Skin epidermis (tissue), 12 donors: Measurements from ENCODE around the gene CKAP2.
"Not testable (repeated sequence)": the region's sequence is repeated elsewhere in the genome, so short reads cannot be mapped to it uniquely, and the experiment has no call there.

Experiments
- H3K27ac ChIP-seq, 21 experiments: fragments of 200-600 bp; sonication (generic) in 11 of 21; one replicate each; pipeline ENCODE4 v1.5.0; 2020; ENCODE audit warnings: mild to moderate bottlenecking in 3 of 21, inconsistent platforms in 2 of 21, moderate library complexity in 2 of 21
- H3K4me3 ChIP-seq, 7 experiments: fragments of 200-600 bp; sonication (generic) in 2 of 7; one replicate each; pipeline ENCODE4 v1.5.0; 2020; ENCODE audit warnings: inconsistent platforms in 2 of 7, mild to moderate bottlenecking in 2 of 7, moderate library complexity in 1 of 7

Gene CKAP2

DNA sequence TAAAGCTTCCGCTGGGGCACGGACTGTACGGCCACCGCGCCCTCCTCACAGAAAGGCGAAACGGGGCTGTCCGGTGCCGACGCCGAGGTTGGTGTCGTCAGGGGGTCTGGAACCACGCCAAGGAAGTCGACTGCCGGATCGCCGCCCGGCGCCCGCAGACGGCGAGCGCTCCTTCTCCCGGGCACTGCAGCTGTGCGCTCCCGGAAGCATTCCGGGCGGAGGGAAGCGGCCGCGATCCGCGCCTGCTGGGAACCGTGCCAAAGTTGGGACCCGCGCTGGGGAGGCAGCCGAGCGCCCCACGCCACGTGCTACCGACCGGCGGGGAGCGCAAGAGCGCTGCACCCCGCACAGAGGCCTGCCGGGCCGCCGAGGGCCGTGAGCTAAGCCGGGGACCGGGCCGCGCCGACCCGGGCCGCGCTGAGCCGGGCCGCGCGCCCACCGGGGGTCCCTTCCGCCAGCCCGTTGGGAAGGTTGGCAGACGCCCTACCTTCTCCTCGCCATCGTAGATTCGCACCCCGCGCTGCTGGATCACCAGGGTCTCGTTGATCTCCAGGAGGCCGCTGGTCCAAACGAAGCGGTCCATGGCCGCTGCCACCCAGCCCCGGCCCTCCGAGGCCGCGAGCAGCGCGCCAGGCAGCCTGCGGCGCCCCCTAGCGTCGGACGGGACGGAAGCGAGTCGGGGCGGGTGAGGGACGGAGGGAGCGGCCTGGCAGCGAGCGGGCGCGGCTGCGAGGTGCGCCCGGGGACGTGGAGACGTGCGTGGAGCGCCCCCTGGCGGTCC, 5.1 kb upstream of the CKAP2 start, which contains the start of gene VPS36:
Gene VPS36 (minus strand): TSS at position 623 of the 781 bp plus-strand sequence. CDS start 40 bp downstream, at position 583.
- peak within 1 kb of the TSS; percentile 62 to 95 (median 84) for H3K4me3 ChIP-seq
- peak within 1 kb of the TSS; percentile 92 to 99 (median 98) for H3K27ac ChIP-seq

DNA sequence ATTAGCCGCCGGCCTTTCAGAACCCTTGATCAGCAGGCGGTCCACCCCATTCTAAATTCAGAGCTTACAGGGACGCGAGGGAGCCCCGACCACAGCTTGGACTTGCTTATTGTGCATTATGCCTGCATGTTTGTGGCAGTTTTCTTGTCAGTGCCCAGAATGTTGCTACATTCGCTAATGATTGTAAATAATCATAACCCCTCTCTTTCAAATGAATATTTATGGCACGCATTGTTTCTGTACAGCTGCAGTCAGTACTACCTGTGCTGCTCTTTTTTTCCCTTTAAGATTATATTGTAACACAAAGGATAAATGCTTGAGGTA, 4.5 kb upstream of the CKAP2 start:
- H3K27ac ChIP-seq: peak overlapping the region in 6 of 21 experiments; percentile 92 to 99 (median 98)

DNA sequence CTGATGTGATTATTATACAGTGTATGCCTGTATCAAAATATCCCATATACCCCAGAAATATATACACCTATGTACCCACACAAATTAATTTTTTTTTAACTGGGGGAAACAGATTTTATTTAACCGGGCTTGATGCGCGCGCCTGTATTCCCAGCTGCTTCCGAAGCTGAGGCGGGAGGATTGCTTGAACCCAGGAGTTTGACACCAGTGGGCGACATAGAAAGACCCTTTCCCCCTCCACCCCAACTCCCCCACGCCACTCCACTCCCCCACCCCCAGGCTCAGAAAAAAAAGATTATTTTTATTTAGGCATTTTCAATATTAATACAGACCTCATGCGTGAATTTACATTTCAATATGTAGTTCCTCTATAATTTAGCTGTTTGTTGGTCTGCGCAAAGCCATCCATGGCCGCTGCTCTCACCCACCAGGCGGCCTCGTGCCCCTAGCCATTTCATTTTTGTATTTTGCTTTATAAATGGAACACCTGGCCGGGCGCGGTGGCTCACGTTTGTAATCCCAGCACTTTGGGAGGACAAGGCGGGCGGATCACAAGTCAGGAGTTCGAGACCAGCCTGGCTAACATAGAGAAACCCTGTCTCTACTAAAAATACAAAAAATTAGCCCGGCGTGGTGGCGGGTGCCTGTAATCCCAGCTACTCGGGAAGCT, 4.0 kb upstream of the CKAP2 start:
- H3K27ac ChIP-seq: peak overlapping the region in 1 of 21 experiments; percentile 98

More for the DNA sequence above, 4.5 kb upstream of the CKAP2 start:
- H3K4me3 ChIP-seq: peak overlapping the region in 4 of 7 experiments; percentile 67 to 87 (median 84)

DNA sequence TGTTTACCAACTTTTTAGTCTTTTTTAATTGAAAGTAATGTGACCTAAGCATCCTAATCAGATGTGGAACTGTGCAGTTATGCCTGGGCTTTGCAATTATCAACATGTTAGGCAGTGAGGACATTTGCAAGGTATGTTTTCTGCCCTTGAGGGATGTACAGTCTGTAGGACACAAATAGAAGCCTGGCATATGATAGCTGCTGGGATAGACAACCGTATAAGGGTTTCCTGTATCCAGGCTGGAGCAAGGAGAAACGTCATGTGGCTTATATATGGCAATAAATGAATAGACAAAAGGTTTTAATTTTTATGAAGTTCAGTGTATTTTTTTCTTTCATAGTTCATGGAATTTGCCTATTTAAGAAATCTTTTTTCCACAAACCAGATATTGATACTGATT, 2.8 kb upstream of the CKAP2 start:
- Histone ChIP-seq H3K27ac (no peak overlapping the region), H3K4me3 (no peak overlapping the region)

More for the DNA sequence above, 4.0 kb upstream of the CKAP2 start:
- H3K4me3 ChIP-seq: peak overlapping the region in 1 of 7 experiments; percentile 87

DNA sequence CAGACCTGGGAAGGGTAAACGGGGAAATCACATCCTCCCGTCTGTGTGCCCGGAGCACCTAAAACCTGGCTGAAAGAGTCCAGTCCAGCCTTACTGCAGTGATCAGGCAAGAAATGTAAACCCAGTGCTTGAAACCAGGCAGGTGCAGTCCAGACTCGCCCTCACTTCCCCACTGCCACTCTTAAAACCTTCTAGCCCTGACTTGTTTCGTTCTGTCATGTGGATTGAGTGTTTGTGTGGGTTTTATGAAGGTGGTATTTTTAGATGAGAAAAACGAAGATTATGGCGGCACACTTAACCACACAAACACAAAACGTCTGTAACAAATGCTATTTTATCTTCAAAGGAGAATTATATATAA, 839 bp upstream of the CKAP2 start:
- H3K27ac ChIP-seq: peak overlapping the region in 19 of 21 experiments; percentile 49 to 92 (median 87)
- H3K4me3 ChIP-seq: peak overlapping the region; percentile 64 to 94 (median 86)

DNA sequence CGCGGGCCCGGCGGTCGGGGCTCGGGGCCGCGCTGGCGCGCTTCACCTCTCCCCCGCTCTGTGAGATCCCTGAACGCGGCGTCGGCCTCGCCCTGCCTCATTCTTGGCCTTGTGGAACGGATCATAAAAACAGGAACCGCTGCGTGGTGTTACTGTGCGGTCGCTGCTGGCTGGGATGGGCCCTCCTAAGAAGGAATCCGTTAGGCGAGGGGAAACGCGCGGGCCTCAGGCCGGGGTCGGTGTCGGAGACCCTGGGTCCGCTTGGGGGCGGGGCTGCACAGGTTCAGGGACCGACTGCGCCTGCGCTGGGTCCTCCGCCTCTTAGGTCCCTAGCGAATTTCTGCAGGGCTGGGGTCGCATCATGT, 381 bp downstream of the CKAP2 start:
- peak overlapping the region; percentile 57 to 92 (median 85) for H3K27ac ChIP-seq
- peak overlapping the region; percentile 64 to 94 (median 86) for H3K4me3 ChIP-seq

DNA sequence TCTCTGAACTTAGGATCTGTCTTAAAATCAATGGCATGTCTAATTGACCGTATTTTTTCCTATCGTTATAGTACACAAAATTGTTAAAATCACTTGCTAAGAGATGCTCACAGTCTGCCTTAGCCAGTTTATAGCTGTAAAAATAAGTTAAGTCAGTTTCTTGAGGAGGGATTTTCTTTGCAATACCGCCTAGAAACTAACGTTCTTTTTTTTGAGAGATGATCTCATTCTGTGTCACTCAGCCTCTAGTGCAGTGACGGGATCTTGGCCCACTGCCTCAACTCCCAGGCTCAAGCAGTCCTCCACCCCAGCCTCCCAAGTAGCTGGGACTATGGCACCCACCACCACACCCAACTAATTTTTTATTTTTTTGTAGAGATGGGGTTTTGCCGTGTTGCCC, 4.4 kb downstream of the CKAP2 start:
- no peak overlapping the region for H3K27ac ChIP-seq
- no peak overlapping the region for H3K4me3 ChIP-seq

DNA sequence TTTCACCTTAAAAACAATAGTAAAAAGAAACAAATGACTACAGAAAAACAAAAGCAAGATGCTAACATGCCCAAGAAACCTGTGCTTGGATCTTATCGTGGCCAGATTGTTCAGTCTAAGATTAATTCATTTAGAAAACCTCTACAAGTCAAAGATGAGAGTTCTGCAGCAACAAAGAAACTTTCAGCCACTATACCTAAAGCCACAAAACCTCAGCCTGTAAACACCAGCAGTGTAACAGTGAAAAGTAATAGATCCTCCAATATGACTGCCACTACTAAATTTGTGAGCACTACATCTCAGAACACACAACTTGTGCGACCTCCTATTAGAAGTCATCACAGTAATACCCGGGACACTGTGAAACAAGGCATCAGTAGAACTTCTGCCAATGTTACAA, 6.0 kb downstream of the CKAP2 start:
- Histone ChIP-seq H3K27ac (no peak overlapping the region), H3K4me3 (no peak overlapping the region)

DNA sequence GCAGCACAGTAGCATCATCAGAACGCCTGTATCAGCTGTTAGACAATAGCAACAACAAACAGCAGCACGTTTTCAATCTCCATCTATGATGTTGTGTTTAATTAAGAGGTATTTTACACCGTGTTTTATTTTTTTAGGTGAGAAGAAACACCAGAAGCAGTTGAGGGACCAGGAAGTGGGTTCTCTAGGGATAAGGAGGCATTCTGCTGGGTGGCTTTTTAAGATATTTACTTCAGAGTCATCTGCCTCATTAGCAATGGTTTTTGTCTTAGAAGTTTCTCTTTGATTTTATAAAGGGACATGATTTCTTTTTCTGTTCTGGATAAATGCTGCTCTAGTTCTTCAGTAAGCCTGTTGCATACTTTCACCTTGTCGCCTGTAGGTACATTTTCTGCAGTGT, 8.2 kb downstream of the CKAP2 start:
- no peak overlapping the region for H3K4me3 ChIP-seq
- no peak overlapping the region for H3K27ac ChIP-seq

DNA sequence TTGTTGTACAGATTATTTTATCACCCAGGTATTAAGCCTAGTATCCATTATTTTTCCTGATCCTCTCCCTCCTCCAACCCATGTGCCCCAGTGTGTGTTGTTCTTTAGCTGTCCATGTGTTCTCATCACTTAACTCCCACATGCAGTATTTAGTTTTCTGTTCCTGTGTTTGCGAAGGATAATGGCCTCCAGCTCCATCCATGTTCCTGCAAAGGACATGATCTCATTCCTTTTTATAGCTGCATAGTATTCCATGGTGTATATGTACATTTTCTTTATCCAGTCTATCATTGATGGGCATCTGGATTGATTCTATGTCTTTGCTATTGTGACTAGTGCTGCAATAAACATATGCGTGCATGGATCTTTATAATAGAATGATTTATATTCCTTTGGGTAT, 13.2 kb downstream of the CKAP2 start:
- H3K4me3 ChIP-seq, H3K27ac ChIP-seq: not testable (repeated sequence)

DNA sequence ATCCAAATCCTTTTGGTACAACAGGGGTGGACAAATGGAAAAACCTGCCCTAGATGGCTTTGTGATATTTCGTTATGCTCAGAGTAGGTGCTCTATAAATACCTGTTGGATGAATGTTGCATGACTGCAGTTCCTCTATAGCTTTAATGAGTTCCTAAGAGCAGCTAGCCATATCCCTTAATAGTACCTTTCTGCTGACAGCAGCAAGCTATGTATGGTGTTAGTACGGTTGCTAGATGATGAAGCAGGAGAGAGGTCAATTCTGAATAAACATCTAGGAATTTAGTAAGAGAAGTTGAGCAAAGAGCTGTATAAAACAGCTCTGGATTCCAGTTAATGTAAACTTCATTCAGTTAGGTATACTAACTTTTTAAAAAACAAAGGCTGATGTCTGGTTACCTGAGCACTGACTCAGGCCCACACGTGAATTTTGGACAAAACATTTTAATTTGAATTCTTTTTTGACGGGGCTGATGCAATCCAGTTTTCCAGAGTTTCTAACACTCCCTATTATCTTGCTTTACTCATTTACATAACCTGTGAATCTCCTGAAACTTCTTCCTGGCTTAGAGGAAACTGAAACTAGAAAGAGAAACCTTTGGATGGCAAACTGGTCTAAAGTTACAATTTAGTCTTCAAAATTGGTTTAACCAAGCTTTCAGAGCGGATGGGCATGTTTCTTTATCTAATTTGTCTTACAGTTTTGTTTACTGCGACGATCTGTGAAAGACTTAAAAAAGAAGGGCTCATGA, 25.6 kb downstream of the CKAP2 start:
- not testable (repeated sequence) for H3K27ac ChIP-seq, H3K4me3 ChIP-seq

DNA sequence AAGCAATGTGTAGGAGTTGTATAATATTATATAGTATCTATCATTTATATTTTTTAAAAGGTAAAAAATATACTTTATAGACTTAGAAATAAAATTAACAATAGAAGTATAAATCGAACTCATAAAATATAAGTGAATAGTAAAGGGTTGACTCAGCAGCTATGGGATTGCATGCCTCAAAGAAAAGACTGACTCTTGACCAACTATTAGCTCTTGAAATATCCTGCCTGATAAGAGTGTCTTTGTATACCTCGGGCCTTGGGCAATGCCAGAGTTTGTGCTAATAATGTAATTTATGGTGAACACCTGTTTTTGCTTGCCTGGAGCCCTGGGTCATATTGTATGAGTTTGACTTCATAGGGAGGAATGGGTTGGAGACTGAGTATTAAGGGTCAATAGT, 31.8 kb downstream of the CKAP2 start:
- H3K4me3 ChIP-seq, H3K27ac ChIP-seq: not testable (repeated sequence)

DNA sequence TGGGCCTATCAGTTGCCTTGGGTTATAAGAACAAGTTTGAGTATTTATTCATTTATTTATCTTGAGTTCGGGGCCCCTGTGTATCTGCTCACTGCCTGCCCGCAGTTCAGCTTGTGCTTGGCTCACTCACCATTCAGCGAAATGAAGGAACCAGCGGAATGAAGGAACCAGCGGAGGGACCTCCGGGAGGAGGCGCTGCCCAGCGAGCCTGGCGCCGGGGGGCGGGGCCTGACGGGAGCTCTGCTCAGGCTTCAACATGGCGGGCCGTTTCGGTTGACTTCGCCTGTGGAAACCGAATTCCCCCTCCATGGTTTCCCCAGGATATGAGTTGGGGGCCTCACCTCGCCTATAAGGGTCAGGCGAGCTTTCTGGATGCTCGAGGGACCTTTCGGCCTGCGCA, 33.5 kb downstream of the CKAP2 start:
- H3K4me3 ChIP-seq: not testable (repeated sequence)

DNA sequence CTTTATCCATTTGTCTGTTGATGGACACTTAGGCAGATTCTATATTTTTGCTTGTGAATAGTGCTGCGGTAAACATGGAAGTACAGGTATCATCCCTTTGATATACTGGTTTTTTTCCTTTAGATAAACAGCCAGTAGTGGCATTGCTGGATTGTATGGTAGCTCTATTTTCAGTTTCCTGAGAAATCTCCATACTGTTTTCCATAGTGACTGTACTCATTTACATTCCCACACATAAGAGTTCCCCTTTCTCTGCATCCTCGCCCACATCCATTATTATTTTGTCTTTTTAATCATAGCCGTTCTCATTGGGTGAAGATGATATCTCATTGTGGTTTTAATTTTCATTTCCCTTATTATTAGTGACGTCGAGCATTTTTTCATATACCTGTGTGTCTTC, 35.7 kb downstream of the CKAP2 start:
- H3K4me3 ChIP-seq, H3K27ac ChIP-seq: not testable (repeated sequence)

More for the DNA sequence above, 33.5 kb downstream of the CKAP2 start:
- not testable (repeated sequence) for H3K27ac ChIP-seq

DNA sequence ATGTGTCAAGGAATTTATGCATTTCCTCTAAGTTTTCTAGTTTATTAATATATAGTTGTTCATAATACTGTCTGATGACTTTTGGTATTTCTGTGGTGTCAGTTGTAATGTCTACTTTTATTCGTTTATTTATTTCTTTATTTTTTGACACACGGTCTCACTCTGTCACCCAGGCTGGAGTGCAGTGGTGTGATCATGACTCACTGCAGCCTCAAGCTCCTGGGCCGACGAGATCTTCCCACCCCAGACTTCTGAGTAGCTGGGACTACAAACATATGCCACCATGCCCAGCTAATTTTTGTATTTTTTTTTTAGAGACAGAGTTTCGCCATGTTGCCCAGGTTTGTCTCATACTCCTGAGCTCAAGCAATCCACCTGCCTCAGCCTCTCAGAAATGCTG, 39.0 kb downstream of the CKAP2 start:
- not testable (repeated sequence) for H3K27ac ChIP-seq, H3K4me3 ChIP-seq

DNA sequence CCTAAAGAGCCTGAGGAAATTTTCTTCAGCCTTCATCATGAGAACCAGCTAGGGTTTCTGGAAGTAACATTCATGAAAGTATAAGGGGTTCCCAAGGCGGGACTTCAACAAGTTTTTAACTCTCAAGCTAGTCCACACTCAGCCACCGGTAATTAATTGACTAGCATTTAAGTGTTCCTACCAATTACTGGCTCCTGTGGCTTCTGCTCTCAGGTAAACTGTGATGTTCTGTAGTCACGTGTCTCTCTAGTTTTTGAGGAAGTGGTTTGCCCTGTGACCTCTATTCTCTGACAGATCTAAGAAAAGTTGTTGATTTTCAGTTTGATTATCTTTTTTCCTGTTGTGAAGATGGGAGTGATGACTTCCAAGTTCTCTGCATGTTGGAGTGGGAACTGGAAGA, 42.7 kb downstream of the CKAP2 start:
- H3K4me3 ChIP-seq: not testable (repeated sequence)

DNA sequence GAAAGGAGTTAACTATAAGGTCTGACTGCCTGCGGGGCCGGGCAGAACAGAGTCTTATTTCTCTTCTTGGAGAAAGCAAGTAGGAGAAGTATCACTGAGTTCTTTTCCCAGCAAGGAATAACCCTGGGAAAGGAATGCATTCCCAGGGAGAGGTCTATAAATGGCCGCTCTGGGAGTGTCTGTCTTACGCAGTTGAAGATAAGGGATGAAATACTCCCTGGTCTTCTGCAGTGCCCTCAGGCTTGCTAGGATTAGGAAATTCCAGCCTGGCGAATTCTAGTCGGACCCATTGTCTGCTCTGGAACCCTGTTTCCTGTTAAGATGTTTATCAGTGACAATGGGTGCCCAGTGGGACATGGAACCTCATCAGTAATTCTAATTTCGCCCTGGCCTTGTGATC, 47.0 kb downstream of the CKAP2 start:
- not testable (repeated sequence) for H3K4me3 ChIP-seq, H3K27ac ChIP-seq

More for the DNA sequence above, 42.7 kb downstream of the CKAP2 start:
- H3K27ac ChIP-seq: not testable (repeated sequence)

DNA sequence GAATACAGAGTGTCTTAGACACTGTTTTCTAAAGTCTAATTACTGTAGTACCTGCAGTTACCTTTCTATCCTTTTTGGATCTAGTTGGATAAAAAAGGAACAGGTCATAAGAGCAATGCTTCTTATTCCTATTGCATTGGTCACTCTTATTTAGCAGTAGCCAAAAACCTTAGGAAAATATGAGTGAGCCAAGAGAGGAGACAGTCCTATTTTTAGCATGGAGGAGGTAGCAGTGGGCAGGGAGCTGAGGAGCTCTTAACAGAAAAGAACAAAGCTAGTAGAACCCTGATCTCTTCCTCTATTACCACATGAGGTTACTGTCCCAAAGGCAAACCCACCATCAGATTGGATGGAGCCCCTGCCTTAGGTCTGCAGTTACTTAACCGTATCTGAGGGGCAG, 50.6 kb downstream of the CKAP2 start:
- not testable (repeated sequence) for H3K4me3 ChIP-seq, H3K27ac ChIP-seq

DNA sequence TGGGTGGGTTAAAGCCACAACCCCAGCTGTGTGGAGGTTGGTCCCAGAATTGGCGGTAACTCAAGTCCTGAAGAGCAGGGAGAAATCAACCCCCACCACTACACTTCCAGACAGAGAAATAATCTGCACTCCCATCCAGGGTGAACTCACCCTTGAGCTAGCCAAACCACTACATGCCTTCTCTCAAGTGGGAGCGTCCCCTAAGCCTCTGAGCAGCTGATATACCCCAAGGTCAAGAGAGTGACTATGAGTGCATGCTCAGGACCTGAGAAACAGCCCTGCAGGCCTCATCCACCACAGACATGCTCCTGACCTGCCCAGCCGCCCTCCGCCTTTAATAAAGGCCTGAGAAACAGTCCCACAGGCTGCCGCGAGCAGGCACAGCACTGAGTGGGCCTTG, 54.3 kb downstream of the CKAP2 start:
- not testable (repeated sequence) for H3K4me3 ChIP-seq, H3K27ac ChIP-seq

DNA sequence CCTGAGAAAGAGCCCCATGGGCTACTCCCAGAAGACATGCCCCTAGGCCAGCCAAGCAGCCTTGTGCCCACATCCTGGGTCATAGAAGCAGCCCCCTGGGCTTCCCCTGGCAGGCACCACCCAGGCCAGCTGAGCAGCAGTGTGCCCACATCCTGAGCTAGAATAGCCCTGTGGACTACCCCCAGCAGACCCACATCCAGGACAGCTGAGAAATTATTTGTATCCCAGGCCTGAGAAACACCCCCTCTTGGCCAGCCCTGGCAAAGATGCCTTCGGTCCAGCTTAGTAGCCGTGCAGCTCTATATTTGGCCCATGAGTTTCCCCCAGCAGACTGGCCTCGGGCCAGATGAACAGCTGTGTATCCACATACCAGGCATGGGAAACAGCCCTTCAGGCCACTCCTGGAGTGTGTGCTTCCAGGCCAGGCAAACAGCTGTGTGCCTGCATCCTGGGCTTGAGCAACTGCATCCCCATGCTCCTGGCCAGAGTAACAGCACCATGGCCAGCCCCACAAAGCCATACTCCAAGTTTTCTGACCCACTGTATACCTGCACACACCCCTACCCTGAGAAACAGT, 55.0 kb downstream of the CKAP2 start:
- H3K4me3 ChIP-seq, H3K27ac ChIP-seq: not testable (repeated sequence)
